ENCODE data around the gene HPDL. TPM values are rescaled to one million over a fixed set of nuclear protein-coding genes. Genes with fewer than 3 reads are reported as not detected.

The HPDL gene
- total RNA-seq, 1 donor from 2014 or later, result 5.1 TPM

DNA sequence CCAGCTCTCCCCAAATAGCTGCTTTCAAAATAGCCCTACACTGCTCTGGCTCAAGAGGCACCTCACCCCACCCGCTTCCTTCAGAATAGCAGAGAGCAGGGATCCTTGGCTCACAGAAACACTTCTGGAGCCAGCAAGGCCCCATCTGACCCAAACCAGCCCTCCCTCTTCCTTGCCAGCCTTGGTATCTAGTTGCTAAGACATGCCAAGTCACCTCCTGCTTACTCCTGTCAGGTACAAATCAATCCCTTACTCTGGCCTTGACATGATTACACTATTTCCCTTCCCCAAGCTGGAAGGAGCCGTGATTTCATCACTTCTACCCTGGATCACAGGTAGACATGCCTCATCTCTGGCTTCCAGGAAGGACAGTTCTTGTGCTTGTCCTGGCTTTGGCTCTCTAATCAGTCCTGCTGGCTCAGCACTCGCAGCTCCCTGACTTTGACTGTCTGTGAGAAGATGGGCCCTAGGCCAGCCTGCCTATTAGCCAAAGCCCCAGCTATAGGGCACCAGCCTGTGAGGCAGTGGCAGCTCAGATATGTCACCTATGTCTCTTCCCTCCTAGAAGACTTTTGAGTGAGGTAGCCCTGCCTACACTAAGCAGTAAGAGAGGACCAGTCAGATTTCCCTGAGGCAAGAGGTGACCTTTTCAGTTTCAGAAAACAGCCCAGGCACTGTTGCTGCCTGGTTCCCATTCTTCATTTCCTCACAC, 22.4 kb downstream of the HPDL start:
- intact Hi-C loops (cut with micrococcal nuclease), result no loop called here

DNA sequence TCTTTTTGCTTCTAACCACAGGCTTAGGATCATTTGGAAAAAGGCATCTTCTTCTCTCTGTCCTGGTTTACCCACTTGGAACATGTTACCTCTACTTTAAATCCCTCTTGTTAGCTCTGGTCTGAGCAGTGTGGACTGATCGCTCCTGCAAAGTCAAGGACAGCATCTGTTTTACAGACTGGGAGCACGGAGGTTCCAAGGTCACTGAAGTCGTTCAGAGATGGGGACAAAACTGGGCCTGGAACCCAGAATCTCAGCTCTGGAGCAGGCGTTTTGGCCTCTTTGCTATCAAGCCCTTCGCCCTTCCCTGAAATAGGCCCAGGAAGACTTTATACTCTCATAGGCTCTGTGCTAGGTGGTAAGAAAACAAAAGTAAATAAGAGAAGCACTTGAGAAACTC, 24.8 kb downstream of the HPDL start:
- intact Hi-C loops (cut with micrococcal nuclease), result no loop called here

DNA sequence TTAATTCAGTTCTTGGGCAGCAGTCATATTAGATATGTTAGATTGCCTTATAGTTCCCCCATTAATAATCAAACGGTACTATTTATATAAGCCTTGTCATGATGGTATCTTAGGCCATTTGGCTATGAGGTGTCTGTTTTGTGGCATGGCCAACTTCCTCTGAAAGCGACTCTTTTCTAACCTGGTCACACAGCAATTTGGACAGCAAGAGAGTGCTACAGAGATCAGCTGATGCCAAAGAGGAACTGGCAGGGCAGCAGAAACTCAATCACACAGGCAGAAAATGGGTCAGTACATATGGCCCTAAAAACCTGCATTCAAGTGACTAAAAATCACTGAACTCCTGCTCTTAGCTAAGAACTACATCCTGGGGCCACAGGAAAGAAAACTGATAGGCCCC, 27.0 kb downstream of the HPDL start:
- intact Hi-C loops (cut with micrococcal nuclease), result no loop called here

DNA sequence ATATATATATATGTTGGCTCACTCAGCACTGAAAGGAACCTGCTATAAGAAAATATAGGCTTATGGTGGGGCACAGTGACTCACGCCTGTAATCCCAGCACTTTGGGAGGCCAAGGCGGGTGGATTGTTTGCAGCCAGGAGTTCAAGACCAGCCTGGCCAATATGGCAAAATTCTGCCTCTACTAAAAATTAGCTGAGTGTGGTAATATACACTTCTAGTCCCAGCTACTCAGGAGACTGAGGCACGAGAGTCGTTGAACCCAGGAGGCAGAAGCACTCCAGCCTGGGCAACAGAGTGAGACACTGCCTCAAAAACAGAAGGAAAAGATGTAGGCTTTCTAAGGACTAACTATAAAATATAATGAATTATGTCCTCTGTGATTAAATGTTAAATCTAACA, 28.1 kb downstream of the HPDL start:
- intact Hi-C loops (cut with micrococcal nuclease), result no loop called here

DNA sequence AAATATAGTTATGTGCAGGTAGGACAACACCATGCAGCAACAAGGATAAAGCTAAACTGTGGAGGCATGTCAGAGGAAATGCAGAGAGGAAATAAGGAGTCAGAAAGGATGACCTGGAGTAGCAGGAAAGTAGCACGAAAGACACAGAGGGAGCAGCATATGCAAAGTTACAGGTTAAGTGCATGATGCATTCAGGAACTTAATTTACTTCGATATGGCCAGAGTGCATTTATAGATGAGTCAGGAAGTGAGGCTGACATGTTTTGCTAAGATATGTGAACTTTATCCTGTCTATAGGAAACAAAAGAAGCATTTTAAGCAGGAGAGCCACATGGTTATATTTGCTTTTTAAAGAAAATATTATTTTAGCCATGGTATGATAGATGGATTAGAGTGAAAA, 29.0 kb downstream of the HPDL start:
- intact Hi-C loops (cut with micrococcal nuclease), result no loop called here

DNA sequence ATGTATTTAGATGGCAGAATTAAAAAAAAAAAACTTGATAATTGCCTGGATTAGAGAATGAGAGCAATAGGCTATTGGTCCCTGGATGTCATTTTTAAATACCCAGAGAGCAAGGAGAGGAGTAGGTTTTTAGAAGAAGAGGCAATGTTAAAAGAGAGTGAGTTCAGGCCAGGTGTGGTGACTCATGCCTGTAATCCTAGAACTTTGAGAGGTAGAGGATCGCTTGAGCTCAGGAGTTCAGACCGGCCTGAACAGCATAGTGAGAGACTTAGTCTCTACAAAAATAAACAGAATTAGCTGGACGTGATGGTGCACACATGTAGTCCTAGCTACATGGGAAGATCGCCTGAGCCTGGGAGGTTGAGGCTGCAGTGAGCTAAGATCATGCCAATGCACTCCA, 29.5 kb downstream of the HPDL start:
- intact Hi-C loops (cut with micrococcal nuclease), result no loop called here

DNA sequence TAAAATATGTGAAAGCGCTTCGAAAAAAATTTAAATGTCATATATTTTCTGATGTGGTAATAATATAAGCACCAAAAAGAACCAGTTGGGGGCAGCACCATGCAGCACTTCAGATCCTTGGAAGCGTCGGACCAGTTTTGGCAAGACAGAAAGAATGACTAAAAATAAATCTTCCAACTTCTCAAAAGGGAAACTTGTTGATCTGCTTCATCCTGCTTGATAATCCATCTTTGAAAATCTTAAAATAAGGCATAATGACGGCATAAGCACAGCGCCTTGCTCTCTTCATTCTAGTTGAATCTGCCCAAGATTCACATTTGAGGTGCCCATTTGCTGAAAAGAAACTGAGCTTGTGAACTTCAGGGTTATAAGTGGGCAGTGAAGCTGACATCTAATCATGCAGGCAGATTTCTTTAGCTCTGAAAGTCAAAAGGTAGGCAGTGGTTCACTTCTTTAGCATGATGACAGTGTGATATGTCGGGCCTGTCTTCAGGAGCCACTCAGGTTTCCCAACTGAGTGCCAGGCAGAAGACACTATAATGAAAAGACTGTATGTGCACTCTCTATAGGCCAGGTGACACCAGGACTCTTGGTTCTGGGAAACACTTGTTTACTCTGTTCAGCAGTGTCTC, 33.3 kb downstream of the HPDL start:
- intact Hi-C loops (cut with micrococcal nuclease), result loop anchor here (1.0 kb wide), 2 partner anchors 133 to 210 kb away; no protein-coding TSS in a partner anchor

DNA sequence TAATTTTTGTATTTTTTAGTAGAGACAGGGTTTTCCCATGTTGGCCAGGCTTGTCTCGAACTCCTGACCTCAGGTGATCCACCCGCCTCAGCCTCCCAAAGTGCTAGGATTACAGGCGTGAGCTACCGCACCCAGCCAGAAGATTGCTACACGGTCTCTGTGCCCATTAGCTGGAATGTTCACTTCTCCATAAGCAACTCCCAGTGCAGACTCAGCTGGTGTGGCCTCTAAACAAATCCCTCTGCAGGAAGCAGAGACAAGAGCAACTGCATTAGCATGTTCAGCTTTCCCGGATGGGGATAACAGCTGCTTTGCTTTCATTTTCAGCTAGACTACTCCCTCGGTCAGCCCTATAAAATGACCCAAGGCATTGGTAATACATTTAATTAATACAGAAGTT, 34.3 kb downstream of the HPDL start:
- intact Hi-C loops (cut with micrococcal nuclease), result loop anchor here (1.0 kb wide), 1 partner anchor 209 kb away; no protein-coding TSS in a partner anchor

DNA sequence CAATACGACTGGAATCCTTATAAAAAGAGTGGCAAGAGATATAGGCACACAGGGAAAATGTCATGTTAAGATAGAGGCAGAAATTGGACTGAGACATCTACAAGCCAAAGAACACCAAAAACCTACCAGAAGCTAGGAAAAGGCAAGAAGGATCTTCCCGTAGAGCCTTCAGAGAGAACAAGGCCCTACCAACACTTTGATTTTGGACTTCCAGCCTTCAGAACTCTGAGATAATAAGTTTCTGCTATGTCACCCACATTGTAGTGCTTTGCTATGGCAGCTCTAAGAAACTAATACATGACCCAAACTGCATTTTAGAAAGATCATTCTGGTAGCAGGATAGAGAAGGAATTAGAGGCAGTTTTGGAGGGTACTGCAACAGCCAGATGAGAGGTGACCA, 37.6 kb downstream of the HPDL start:
- intact Hi-C loops (cut with micrococcal nuclease), result no loop called here

DNA sequence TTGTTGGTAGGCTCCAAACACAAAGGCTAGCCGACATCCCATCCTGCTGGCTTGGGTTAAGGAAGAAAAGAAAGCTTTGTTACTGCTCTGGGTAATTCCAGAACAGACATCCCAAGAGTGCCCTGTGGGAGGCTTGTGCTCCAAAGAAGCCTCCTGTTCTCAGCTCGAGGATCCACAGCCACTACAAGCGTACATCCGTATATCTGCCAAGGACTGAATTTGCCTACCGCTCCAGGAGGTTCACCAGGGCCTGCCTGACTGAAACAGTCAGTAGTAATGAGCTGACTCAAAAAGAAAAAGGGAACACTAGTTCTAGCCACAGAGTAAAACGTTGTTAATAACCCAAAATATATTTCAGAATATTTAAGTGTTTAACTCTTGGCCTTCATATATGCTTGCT, 38.4 kb downstream of the HPDL start:
- intact Hi-C loops (cut with micrococcal nuclease), result no loop called here

DNA sequence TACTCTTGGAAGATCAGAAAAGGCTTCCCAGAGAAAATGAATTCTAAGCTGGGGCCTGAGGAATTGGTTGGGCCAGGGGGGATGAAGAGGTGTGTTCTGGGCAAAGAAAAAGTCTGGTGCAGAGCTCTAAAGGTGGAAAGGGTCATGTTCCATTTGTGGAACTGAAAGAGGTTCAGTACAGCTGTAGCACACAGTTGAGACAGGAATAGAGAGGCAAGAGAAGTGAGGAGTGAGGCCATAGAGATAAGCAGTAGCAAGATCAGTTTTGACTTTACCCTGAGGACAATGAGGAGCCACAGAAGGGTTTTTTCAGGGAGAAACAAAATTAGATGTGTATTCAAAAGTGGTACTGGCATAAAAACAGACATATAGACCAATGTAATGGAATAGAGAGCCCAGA, 43.9 kb downstream of the HPDL start:
- intact Hi-C loops (cut with micrococcal nuclease), result no loop called here

DNA sequence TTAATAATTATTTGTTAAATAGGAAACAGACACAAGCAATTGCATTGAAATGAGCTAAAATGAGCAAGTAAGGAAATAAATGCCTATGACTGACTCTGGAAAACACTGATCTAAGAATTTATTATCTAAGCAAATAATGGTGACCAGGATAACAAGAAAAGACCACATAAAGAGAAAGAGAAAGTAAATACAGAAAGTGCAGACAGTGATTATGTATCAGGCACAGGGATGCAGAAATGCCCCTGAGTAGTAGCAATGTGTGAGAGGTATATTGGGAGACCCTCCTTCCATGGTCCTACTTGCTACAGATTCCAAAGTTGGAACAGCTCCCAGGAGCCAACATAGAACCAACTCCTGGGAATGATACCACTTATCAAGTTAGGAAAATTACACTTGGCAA, 46.9 kb downstream of the HPDL start:
- intact Hi-C loops (cut with micrococcal nuclease), result no loop called here

DNA sequence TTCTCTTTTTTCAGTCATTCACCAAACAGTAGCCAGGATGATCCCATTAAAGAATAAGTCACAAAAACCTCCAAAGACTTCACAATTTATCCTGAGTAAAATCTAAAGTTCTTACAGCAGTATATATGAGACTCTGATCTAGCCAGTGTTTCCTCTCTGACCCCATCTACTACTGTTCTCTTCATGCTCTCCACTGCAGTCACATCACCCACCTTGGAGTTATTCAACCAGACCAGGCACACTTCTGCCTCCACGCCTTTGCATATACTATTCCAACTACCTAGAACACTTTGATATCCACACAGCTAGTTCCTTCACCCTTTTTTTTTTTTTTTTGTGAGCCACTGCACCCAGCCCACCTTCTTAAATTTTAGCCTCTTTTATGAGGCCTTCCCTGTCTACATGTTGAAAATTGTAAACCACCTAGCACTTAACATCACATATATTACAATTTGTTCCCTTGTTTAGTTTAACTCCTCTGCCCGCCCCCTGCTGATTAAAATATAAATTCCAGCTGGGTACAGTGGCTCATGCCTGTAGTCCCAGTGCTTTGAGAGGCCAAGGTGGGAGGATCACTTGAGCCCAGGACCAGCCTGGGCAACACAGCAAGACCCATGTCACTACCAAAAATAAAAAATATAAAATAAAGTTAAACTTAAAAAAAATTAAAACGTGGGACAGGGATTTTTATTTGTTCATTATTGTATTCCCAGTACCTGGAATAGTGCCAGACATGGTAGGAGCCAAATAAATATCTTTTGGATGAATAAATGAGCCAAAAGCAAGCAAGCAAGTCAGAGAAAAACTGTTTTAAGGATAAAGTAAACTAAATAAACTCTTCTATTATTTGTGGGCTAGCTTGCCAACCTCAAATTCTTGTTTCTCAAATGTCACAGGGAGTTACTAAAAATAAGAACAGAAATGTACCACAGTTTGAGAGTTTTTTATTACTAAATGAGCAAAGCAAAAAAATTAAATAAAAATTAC, 48.7 kb downstream of the HPDL start:
- intact Hi-C loops (cut with micrococcal nuclease), result no loop called here

DNA sequence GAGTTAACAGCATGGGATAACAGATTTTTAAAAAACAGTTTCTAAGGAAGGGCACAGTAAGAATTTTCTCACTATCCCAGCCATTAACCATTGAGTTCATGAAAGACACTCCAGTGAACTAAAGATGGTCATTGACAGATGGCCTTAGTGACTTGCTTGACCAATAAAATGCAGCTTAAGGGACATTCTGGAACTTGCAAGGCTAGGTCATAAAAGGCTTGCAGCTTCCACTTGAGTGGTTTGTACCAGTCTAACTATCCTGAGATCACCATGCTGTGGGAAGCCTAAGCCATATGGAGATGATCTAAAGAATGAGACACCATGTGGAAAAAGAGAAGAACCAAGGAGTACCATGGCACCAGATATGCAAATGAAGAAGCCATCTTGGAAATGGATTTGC, 51.5 kb downstream of the HPDL start:
- intact Hi-C loops (cut with micrococcal nuclease), result no loop called here

Other genes starting within 250 kb of the HPDL start
- gene ZSWIM5, start 120.3 kb upstream of the HPDL start, total RNA-seq, result 0.17 and 0.42 TPM in 2 replicates
- 25.2 and 25.8 TPM in 2 replicates for gene TOE1, start 13.3 kb downstream of the HPDL start, total RNA-seq
- gene MUTYH, start 13.5 kb downstream of the HPDL start, total RNA-seq, result 45.4 and 54.8 TPM in 2 replicates
- gene TESK2, start 164.3 kb downstream of the HPDL start, total RNA-seq, result 2.8 and 3.2 TPM in 2 replicates
- gene CCDC163, start 173.2 kb downstream of the HPDL start, total RNA-seq, result 3.1 and 3.7 TPM in 2 replicates
- gene MMACHC, start 173.4 kb downstream of the HPDL start, total RNA-seq, result 5.7 and 5.8 TPM in 2 replicates
- gene PRDX1, start 195.0 kb downstream of the HPDL start, total RNA-seq, result 397 and 414 TPM in 2 replicates
- 177 and 196 TPM in 2 replicates for gene AKR1A1, start 223.9 kb downstream of the HPDL start, total RNA-seq